ENCODE measurements around the gene C20orf96. TPM values are rescaled to one million over a fixed set of nuclear protein-coding genes. Genes with fewer than 3 reads are reported as not detected.

Gene C20orf96
- total and polyA plus RNA-seq, 9 donors = 6.6 to 17.5 (median 11.7) TPM

DNA sequence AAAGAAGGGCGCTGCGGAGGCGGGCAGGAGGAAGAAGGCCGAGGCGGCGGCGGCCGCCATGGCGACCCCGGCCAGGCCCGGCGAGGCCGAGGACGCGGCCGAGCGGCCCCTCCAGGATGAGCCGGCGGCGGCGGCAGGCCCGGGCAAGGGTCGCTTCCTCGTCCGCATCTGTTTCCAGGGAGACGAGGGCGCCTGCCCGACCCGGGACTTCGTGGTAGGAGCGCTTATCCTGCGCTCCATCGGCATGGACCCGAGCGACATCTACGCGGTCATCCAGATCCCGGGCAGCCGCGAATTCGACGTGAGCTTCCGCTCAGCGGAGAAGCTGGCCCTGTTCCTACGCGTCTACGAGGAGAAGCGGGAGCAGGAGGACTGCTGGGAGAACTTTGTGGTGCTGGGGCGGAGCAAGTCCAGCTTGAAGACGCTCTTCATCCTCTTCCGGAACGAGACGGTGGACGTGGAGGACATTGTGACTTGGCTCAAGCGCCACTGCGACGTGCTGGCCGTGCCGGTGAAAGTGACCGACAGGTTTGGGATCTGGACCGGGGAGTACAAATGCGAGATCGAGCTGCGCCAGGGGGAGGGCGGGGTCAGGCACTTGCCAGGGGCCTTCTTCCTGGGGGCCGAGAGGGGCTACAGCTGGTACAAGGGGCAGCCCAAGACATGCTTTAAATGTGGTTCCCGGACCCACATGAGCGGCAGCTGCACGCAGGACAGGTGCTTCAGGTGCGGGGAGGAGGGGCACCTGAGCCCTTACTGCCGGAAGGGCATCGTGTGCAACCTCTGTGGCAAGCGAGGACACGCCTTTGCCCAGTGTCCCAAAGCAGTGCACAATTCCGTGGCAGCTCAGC lies 7.6 kb upstream of the C20orf96 start:
- no peaks in the 10 kb centered on the region for H3K36me3 ChIP-seq
- intact Hi-C loops (cut with DNase I) = loop anchor here in 1 of 4 donors (1.0 kb wide), 1 partner anchor 27 kb away; the partner anchor contains the start of gene SOX12
- peak; percentile 51 to 71 (median 62) for DNase-seq
- peak; percentile 18 for TF ChIP-seq POLR2A (IDR thresholded peaks at IDR 0.05)
- TF ChIP-seq, protein P1, sequence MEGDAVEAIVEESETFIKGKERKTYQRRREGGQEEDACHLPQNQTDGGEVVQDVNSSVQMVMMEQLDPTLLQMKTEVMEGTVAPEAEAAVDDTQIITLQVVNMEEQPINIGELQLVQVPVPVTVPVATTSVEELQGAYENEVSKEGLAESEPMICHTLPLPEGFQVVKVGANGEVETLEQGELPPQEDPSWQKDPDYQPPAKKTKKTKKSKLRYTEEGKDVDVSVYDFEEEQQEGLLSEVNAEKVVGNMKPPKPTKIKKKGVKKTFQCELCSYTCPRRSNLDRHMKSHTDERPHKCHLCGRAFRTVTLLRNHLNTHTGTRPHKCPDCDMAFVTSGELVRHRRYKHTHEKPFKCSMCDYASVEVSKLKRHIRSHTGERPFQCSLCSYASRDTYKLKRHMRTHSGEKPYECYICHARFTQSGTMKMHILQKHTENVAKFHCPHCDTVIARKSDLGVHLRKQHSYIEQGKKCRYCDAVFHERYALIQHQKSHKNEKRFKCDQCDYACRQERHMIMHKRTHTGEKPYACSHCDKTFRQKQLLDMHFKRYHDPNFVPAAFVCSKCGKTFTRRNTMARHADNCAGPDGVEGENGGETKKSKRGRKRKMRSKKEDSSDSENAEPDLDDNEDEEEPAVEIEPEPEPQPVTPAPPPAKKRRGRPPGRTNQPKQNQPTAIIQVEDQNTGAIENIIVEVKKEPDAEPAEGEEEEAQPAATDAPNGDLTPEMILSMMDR (IDR thresholded peaks at IDR 0.05) = no peak
- no peaks in the 10 kb centered on the region for H3K9me3 ChIP-seq
- H3K4me1 ChIP-seq (ENCODE audit: insufficient read depth) = peaks cover 15% of the 10 kb centered on the region
- WGBS, 3 donors = 0% methylated on average over 67 to 75 of the region's 75 CpGs
- peak overlapping the region; percentile 70 for H3K4me3 ChIP-seq
- H3K27me3 ChIP-seq = no peaks in the 10 kb centered on the region
- peak overlapping the region; percentile 97 to 98 for H3K27ac ChIP-seq

DNA sequence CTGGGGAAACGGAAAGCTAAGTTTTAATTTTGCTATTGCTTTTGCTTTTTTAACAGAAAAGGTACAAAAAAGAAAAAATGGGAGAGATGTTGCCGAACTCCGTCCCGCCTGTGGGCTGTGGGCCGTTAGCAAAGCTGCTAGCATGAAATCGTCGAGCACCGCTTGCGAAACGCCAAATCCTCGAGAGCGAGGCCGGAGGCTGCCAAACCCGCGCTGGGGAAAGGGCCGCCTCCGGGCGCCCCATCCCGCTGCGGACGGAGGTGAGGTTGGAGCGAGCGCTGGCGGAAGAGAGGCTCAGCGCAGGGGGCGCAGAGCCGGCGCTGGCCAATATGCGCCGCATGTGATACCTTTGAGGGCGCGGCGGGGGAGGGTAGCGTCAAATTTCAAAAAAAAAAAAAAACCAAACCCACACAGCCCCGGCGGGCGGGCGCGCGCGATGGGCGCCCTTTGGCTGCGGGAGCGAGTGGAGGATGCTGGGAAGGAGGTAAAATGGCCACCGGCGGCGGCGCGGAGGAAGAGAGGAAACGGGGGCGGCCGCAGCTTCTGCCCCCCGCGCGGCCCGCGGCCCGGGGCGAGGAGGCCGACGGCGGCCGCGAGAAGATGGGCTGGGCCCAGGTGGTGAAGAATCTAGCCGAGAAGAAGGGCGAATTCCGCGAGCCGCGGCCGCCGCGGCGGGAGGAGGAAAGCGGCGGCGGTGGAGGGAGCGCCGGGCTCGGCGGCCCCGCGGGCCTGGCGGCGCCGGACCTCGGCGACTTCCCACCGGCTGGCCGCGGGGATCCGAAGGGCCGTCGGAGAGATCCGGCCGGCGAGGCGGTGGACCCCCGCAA lies 6.8 kb upstream of the C20orf96 start, which contains the start of gene ZCCHC3:
Gene ZCCHC3 (plus strand): TSS at position 473 of the 827 bp plus-strand sequence. CDS start 17 bp downstream, at position 490.
- peak within 1 kb of the TSS; percentile 97 to 98 for H3K27ac ChIP-seq
- TF ChIP-seq EP300 (IDR thresholded peaks at IDR 0.05) (peak; percentile 37), POLR2A (IDR thresholded peaks at IDR 0.05) (peak; percentile 43)
- TF ChIP-seq, protein P1 (IDR thresholded peaks at IDR 0.05) = peak in 1 of 3 donors; percentile 19
- peaks cover 15% of the 10 kb centered on the region for H3K4me1 ChIP-seq (ENCODE audit: insufficient read depth)
- intact Hi-C loops (cut with DNase I) = loop anchor here in 1 of 4 donors (1.0 kb wide), 1 partner anchor 28 kb away; the partner anchor contains the start of gene SOX12
- peak within 1 kb of the TSS; percentile 70 for H3K4me3 ChIP-seq
- WGBS, 3 donors = 0 to 1% (median 0%) methylated on average over 94 to 99 of the region's 99 CpGs
- no peaks in the 10 kb centered on the region for H3K9me3 ChIP-seq
- DNase-seq = peak; percentile 92 to 96 (median 93)
- no peaks in the 10 kb centered on the region for H3K36me3 ChIP-seq
- H3K27me3 ChIP-seq = no peaks in the 10 kb centered on the region

DNA sequence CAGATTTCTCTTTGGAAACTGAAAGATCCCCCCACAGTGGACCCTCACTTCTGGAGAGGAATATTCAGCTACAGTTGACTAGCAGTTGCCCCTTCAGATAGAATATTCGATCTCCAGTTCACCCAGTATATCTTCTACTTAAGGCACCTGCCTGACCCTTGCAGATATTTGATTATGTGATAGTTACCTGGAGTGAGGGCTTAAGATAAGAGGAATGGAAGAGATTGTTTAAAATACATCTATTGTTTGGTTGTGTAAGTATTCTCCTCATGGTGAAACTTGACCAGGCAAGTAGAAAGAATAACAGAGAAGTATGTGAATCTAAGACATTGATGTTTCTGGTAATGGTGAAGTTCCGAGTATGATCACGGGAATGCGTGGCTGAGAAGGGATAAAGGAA lies 5.3 kb upstream of the C20orf96 start:
- intact Hi-C loops (cut with DNase I) = no loop called here
- no peaks in the 10 kb centered on the region for H3K9me3 ChIP-seq
- whole genome bisulfite sequencing, 3 donors = 91 to 95% (median 92%) methylated on average over 4 of the region's 4 CpGs
- DNase-seq = no peak
- no peaks in the 10 kb centered on the region for H3K27me3 ChIP-seq
- TF ChIP-seq EP300 (IDR thresholded peaks at IDR 0.05) = no peak
- no peaks in the 10 kb centered on the region for H3K36me3 ChIP-seq
- H3K4me3 ChIP-seq = no peak overlapping the region
- peaks cover 9% of the 10 kb centered on the region for H3K4me1 ChIP-seq (ENCODE audit: insufficient read depth)
- H3K27ac ChIP-seq = no peak overlapping the region

DNA sequence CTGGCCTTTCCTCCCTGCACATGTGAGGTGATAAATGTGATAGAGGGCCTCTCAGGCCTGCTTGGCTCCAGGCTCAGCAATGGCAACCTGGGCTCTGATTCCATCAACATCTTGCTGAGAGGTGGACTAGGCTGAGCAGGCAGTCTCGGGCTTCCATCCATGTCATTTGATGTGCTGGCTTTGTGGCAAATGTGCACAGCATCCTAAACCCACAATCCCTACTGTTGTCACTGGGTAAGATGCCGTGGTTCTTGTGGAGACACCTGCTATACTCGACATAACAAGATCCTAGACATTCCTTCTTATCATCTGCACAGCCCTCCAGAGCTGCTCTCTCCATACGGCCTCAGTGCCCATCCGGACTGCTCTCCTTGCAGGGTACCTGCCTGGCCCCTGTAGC lies 4.1 kb upstream of the C20orf96 start:
- Histone ChIP-seq H3K27ac (no peak overlapping the region), H3K4me1 (ENCODE audit: insufficient read depth) (peaks cover 3% of the 10 kb centered on the region), H3K4me3 (no peak overlapping the region), H3K27me3 (no peaks in the 10 kb centered on the region), H3K9me3 (no peaks in the 10 kb centered on the region), H3K36me3 (no peaks in the 10 kb centered on the region)
- intact Hi-C loops (cut with DNase I) = no loop called here
- DNase-seq = no peak
- TF ChIP-seq EP300 (IDR thresholded peaks at IDR 0.05) = no peak
- TF ChIP-seq POLR2A (IDR thresholded peaks at IDR 0.05) = no peak
- TF ChIP-seq, protein P1 (IDR thresholded peaks at IDR 0.05) = no peak
- 89 to 94% (median 93%) methylated on average over 5 of the region's 5 CpGs for WGBS, 3 donors

All from ovary (tissue), 9 donors.